DOHH2 (cell line): ENCODE measurements around the gene SOX30.
A peak's percentile ranks its signal among the peaks of the same experiment; 100 is the strongest.

ENCODE experiments used
- H3F3A ChIP-seq: fragments of 200-600 bp; sonication (generic), shearing (Covaris generic); 2 replicates; pipeline ENCODE4 v1.6.0; 2016; ENCODE audit warnings: antibody characterized with exemption, mild to moderate bottlenecking; ENCODE audit not compliant: control insufficient read depth, insufficient read depth
- H3K27ac ChIP-seq: fragments of 200-600 bp; sonication (generic); 2 replicates; pipeline ENCODE4 v1.5.1; 2014; ENCODE audit warnings: low read depth, mild to moderate bottlenecking, low read length, moderate library complexity
- H3K27me3 ChIP-seq: fragments of 200-600 bp; sonication (generic); 2 replicates; pipeline ENCODE4 v1.6.1; 2014; ENCODE audit warnings: mild to moderate bottlenecking, low read length, mixed read lengths; ENCODE audit not compliant: control insufficient read depth
- H3K36me3 ChIP-seq: fragments of 200-600 bp; sonication (generic); 2 replicates; pipeline ENCODE4 v1.6.1; 2014; ENCODE audit warnings: mild to moderate bottlenecking, low read length, moderate library complexity, mixed read lengths; ENCODE audit not compliant: control insufficient read depth
- H3K4me1 ChIP-seq: fragments of 200-600 bp; sonication (generic); 2 replicates; pipeline ENCODE4 v1.6.1; 2014; ENCODE audit warnings: mild to moderate bottlenecking, low read length, mixed read lengths; ENCODE audit not compliant: control insufficient read depth
- H3K4me2 ChIP-seq: fragments of 200-600 bp; sonication (generic); 2 replicates; pipeline ENCODE4 v1.6.0; 2014; ENCODE audit warnings: mild to moderate bottlenecking, low read length, moderate library complexity
- H3K4me3 ChIP-seq: fragments of 200-600 bp; sonication (generic); 2 replicates; pipeline ENCODE4 v1.5.1; 2014; ENCODE audit warnings: mild to moderate bottlenecking, low read length, mixed read lengths
- H3K79me2 ChIP-seq: fragments of 200-600 bp; sonication (generic); 2 replicates; pipeline ENCODE4 v1.6.1; 2014; ENCODE audit warnings: mild to moderate bottlenecking, low read length, mixed read lengths; ENCODE audit not compliant: control insufficient read depth
- H3K9me2 ChIP-seq: fragments of 200-600 bp; sonication (generic); replicated peaks from 2 replicates; pipeline ENCODE4 v1.6.1; 2014; ENCODE audit warnings: mild to moderate bottlenecking, low read length, mixed read lengths; ENCODE audit not compliant: control insufficient read depth
- H3K9me3 ChIP-seq: fragments of 200-600 bp; sonication (generic); 2 replicates; pipeline ENCODE4 v1.6.1; 2014; ENCODE audit warnings: antibody characterized with exemption, low read length, mixed read lengths; ENCODE audit not compliant: control insufficient read depth, insufficient read depth
- H4K20me1 ChIP-seq: fragments of 200-600 bp; sonication (generic); 2 replicates; pipeline ENCODE4 v1.6.0; 2014; ENCODE audit warnings: low read depth, mild to moderate bottlenecking, antibody characterized with exemption, low read length, moderate library complexity; ENCODE audit not compliant: control insufficient read depth, insufficient read depth
- CTCF ChIP-seq: fragments of 200-600 bp; sonication (generic); IDR thresholded peaks from one replicate; pipeline ENCODE4 v1.5.1; 2014; ENCODE audit warnings: antibody characterized with exemption, mild to moderate bottlenecking, low read depth, low read length; ENCODE audit not compliant: poor library complexity, severe bottlenecking
- EZH2phosphoT487 ChIP-seq: fragments of 200-600 bp; sonication (generic); IDR thresholded peaks from 2 replicates; pipeline ENCODE4 v1.6.1; 2017; ENCODE audit warnings: borderline replicate concordance, mild to moderate bottlenecking, antibody characterized with exemption, low read length, moderate library complexity, mixed read lengths

Gene SOX30

DNA sequence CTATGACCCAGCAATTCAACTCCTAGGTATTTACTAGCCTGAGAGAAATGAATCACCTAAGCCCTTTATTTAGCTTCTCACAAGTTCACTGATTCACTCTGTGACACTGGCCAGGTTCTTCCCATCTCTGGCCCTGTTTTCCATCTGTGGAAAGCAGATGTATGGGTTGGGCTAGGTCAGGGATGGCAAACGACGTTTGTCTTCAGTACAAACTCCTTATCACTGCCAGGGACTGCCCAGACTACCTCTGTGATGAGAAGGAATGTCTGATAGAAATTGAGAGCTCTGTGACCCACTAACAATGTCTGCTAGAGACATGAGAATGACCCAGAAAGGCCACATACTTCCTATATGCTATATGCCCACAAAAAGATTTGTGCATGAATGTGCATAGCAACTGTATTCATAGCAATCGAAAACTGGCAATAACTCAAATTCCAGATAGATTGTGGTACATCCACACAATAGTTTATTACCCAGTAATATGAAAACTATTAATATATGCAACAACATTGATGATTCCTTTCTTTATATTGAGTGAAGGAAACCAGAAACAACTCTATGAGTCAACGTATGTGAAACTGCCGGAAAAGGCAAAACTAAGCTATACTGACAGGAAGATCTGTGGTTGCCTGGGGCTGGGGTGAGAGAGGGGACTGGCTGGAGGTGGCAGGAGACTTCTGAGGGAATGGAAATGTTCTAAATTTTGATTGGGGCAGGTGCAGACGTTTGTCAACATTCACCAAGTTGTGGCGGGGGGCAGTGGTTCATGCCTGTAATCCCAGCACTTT is 44.7 kb downstream of the SOX30 start:
- TF ChIP-seq CTCF (no peak), EZH2phosphoT487 (no peak)

GRCh38 chr5:157606046-157606445 is 46.2 kb downstream of the SOX30 start:
- H3K9me3 ChIP-seq: no peaks in the 10 kb centered on the region
- no peaks in the 10 kb centered on the region for H3K27me3 ChIP-seq
- no peak overlapping the region for H3K4me3 ChIP-seq
- no peaks in the 10 kb centered on the region for H3K79me2 ChIP-seq
- H3K4me2 ChIP-seq: no peak overlapping the region
- H3K4me1 ChIP-seq: peaks cover 58% of the 10 kb centered on the region
- H3K27ac ChIP-seq: no peak overlapping the region
- no peaks in the 10 kb centered on the region for H3K9me2 ChIP-seq
- H4K20me1 ChIP-seq: no peaks in the 10 kb centered on the region
- H3K36me3 ChIP-seq: no peaks in the 10 kb centered on the region
- H3F3A ChIP-seq: peaks cover 8% of the 10 kb centered on the region; the same call in 1 of the 2 replicates
- no peak for TF ChIP-seq EZH2phosphoT487

More for the DNA sequence above, 44.7 kb downstream of the SOX30 start:
- no peaks in the 10 kb centered on the region for H3K79me2 ChIP-seq
- no peaks in the 10 kb centered on the region for H3F3A ChIP-seq
- H3K9me2 ChIP-seq: no peaks in the 10 kb centered on the region
- H3K4me1 ChIP-seq: peaks cover 43% of the 10 kb centered on the region
- no peaks in the 10 kb centered on the region for H3K36me3 ChIP-seq
- H3K4me3 ChIP-seq: no peak overlapping the region
- no peaks in the 10 kb centered on the region for H3K27me3 ChIP-seq
- H4K20me1 ChIP-seq: no peaks in the 10 kb centered on the region
- H3K27ac ChIP-seq: no peak overlapping the region
- H3K4me2 ChIP-seq: no peak overlapping the region
- H3K9me3 ChIP-seq: no peaks in the 10 kb centered on the region

DNA sequence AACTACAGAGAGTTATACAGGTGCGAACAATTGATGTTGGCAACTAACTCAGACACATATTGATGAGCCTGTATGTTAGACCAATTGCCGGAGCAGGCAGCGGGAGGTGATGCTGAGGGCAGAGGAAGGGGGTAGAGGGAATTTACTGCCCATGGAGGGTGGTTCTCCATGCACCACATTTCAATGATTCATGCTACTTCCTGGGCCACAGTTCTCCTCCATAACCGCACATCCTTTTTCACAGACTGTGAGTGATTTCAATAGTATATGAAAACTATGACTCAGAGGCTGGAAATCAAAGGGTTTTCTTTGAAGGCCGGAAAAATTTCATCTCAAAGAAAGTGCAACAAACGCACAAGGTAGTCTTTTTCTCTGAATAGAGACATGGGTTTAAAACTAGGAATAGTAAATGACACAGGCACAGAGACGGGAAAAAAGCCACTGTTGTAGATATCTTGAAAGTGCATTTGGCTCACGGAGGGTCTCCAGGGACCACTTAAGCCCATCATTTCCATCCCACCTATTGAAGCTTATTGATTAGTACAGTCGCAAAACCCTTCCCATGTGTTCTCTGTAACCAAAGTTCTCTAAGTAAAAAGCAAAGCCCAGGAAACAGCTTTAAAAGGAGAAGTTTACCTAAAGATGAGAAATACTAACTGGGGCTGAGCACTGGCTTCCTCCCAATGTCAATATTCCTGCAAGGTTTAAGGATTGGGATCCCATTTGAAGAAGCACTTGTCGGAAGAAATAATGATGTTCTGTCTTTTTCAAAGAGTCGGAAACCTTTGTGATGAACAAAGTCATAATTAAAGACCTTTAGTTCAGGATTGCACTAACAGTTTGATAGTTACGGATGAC is 48.7 kb downstream of the SOX30 start:
- Histone ChIP-seq H3K9me2 (no peaks in the 10 kb centered on the region), H3K4me1 (peaks cover 74% of the 10 kb centered on the region), H3K9me3 (no peaks in the 10 kb centered on the region), H3K4me2 (peak overlapping the region; percentile 48), H4K20me1 (no peaks in the 10 kb centered on the region), H3K36me3 (no peaks in the 10 kb centered on the region; the same call in 1 of the 2 replicates), H3K27ac (peak overlapping the region; percentile 46), H3K4me3 (peak overlapping the region; percentile 15), H3K27me3 (no peaks in the 10 kb centered on the region), H3F3A (peaks cover 8% of the 10 kb centered on the region; the same call in 1 of the 2 replicates), H3K79me2 (no peaks in the 10 kb centered on the region)
- no peak for TF ChIP-seq EZH2phosphoT487
- no peak for TF ChIP-seq CTCF
